HG03378 (cell line): ENCODE data around the gene STXBP1.

Experiments used
- ATAC-seq: cut with Tn5 transposase; IDR thresholded peaks from one replicate; pipeline ENCODE4 v1.9.1; 2021; ENCODE audit warnings: mild to moderate bottlenecking, moderate library complexity; ENCODE audit not compliant: unreplicated experiment

The STXBP1 gene

DNA sequence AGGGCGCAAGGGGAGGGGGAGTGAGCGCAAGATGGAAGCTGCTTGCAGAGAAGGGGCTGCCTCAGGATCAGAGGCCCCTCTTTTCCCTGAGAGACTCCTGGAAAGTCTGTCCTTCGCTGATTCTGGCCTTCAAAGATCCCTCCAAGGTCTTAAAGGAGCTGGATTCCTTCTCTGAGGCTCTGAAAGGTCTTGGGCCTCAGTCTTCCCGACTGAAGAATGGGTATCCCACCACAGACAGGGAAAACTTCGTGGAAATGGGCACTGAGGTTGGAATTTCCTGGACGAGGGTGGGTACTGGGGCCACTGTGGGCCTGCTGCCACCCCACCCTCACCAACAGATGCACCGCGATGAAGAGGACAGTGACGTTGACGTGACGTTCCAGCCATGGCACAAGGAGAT lies 100.3 kb downstream of the STXBP1 start:
- no peak for ATAC-seq

DNA sequence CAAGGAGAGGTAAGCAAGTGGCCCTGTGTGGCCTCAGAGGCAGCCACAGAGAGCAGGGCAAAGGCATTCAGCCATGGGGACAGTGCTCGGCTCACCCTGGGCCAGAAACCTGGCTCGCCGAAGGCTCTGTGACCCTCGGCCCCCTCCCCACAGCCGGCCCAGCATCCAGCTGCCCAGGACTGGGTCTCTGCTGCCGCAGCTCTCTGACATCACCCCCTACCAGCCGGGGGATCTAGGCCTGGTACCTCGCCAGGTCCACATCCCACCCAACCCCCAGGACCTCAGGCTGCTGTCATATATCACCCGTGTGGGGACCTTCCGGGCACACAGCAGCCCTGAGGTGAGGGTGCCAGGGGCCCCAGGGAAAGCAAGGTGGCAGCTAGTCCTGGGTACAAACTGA lies 100.8 kb downstream of the STXBP1 start:
- no peak for ATAC-seq

DNA sequence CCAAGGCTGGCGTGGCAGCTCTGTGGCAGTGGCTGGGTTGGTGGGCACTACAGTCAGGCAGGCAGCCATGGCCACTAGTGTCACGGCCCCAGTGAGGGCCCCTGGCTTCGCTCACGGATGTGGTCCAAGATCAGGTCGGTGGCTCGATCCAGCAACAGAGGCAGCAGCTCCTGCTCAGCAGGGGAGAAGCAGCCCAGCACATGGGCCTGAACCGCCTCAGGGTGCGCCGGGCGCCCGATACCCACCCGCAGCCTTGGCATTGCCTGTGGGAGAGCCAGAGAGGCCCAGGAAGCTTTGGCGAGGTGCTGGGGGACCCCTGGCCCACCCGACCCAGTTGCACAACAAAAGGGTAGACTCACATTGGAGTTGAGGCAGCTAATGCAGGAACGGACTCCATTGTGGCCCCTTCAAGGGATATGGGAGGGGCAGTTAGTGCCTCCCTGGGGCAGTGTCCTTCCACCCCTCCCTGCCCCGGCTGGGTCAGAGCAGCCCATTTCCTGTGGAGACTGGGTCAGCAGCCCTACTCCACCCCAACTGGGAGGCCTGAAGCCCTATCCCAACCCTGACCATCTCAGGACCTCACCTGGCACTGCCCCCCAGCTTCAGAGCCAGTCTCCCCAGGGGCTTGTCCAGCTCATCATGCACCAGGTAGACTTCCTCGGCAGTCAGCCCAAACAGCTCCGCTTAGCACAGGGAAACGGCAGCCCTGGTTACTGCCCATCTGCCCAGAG lies 102.1 kb downstream of the STXBP1 start:
- ATAC-seq: no peak

DNA sequence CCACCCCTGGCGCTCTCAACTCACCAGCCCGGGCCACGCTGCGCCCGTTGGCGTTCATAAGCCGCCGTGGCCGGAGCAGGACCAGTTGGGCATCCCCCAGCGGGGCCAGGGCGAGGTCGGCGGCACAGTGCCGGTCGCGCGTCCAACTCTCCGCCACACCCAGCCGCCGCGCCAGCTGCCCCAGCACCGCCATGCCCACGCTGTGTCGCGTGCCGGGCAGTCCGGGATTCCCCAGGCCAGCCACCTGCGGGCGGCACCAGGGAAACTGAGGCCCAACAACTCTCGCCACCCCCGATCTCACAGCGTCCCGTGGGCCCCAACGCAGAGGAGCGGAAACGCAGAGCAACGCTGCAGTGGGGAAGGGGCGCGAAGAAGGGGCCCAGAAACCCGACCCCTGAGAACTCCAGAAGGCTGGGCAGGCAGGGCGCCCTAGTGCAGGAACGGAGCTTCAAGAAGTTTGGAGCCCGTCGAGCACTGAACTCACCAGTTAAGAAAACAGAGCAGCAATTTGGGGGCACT lies 102.9 kb downstream of the STXBP1 start:
- ATAC-seq: no peak

GRCh38 chr9:127715470-127716337 lies 103.6 kb downstream of the STXBP1 start, which contains the start of the genes PTRH1 and TTC16:
PTRH1 (minus strand) TSS chr9:127715663; CDS start chr9:127715639, 24 bp downstream.
TTC16 (plus strand) TSS chr9:127716079; CDS start chr9:127716146, 67 bp downstream.
- peak; percentile 76 for ATAC-seq

- ATAC-seq: no peak
Observed at GRCh38 chr9:127716412-127716811, 104.3 kb downstream of the STXBP1 start.

- no peak for ATAC-seq
Observed at GRCh38 chr9:127717766-127718165, 105.7 kb downstream of the STXBP1 start.

DNA sequence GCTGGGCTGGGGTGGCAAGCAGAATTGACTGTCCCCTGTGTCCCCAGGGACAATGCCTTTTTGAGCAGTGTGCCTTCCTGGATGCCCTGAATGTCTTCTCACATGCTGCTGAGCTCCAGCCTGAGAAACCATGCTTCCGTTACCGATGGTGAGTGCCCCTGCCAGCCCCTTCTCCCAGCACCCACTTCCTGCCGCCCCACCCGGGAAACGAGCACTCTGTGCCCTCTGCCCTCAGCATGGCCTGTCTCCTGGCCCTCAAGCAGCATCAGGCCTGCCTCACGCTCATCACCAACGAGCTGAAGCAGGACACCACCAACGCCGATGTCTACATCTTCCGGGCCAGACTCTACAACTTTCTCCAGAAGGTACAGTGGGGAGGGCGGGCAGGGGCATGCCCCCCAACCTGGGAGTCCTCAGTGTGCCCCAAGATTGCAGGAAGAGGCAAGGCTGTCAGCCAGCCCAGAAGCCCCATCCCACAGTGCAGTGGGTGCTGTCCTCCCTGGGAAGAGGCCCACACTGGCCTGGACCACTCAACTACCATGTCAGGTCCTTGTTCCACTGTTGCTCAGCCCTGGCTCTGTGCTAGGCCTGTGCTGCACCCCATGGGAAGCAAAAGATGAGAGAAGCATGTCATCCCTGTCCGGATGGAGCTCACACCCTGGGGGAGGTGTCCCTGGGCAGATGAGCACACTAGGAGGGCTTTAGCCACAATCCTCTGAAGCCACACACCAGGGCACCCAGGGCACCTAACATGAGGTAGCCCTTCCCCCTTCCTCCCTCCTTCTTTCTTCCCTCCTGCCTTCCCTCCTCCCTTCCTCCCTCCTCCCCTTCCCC lies 108.2 kb downstream of the STXBP1 start:
- no peak for ATAC-seq

- no peak for ATAC-seq
Observed at GRCh38 chr9:127720865-127721227, 108.8 kb downstream of the STXBP1 start.

GRCh38 chr9:127721391-127721821 lies 109.3 kb downstream of the STXBP1 start:
- ATAC-seq: no peak

- no peak for ATAC-seq
Observed at GRCh38 chr9:127722055-127722745, 110.1 kb downstream of the STXBP1 start.

DNA sequence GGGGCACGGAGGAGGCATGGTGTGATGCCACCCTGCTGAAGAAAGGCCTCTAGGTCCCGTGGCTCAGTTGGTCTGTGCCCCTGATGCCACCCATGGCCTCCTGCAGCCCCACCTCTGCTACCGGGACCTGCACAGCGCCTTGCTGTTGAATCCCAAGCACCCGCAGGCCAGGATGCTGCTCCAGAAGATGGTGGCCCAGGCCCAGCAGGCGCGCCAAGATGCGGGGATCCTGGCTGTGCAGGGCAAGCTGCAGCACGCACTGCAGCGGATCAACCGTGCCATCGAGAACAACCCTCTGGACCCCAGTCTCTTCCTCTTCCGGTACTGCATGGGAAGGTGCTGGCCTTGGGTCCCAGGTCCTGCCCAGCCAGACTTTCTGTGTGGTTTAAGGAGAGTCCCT lies 110.9 kb downstream of the STXBP1 start:
- ATAC-seq: no peak

DNA sequence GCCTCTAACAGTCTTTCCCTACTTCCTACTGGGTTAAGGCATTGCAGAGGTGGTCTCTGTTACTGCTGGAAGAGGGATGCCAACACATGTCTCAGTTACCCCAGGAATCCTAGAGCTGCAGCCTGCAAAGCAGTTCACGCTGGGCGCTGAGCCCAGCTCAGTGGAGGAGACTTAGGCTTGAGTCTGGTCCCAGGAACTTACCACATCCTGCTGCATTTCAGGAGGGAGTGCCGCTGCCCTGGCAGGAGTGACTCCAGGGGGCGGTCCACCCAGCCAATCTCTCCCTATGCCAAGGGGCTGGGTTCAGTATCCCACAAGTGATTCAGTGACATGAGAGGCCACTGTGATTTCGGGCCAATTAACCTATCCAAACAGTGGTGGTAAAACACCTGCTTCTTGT lies 111.4 kb downstream of the STXBP1 start:
- no peak for ATAC-seq

GRCh38 chr9:127724012-127724411 lies 111.9 kb downstream of the STXBP1 start:
- no peak for ATAC-seq

DNA sequence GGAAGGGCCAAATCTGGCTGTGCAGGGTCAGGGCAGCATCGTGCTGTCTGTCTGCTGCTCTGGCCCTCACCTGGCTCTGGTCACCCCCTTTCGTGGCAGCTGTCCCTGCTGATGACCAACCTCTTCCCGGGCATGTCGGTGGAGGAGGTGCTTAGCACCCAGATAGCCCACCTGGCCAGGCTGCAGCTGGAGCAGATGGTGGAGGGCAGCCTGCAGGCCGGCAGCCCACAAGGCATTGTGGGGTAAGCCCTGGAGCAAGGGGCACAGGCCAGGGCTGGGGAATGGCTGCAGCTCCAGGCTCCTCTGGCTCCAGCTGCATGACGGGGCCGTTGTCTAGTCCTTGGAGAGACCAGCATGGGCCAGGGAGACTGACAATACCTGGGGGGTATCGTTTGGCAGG lies 114.8 kb downstream of the STXBP1 start:
- ATAC-seq: no peak

- ATAC-seq: no peak
Observed at GRCh38 chr9:127728808-127729207, 116.7 kb downstream of the STXBP1 start.

DNA sequence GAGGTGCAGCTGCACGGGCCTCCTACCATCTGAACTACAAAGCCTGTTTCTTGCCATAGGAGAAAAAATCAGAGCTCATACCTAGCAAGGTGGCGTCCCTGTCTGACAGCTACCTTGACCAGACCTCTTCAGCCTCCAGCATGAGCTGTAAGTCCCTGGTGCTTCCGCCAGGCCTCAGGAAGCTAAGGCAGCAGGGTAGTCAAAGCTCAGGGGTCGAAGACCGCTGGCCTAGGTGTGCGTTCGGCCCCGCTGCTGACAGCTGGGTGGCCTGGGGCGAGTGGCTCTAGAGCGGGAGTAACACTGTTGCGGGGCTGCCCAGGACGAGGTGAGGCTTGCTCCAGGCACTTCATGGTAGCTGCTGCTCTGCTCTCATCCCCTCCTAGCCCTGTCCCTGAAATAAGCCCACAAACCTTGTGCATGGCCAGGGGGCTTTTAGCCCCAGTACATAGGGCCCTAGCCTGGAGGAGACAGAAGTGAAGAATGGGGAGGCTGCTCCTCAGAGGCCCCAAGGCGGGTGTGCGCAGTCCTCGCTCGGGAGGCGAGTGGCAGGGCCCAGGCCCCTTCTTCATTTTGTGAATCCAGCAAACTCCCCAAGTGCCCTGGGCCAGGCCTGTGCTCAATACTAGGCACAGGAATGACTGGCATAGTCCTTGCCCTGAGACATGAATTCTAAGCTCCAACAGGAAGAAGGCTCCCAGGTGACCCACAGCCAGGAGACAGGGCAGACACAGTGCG lies 117.6 kb downstream of the STXBP1 start:
- ATAC-seq: no peak

GRCh38 chr9:127730262-127730661 lies 118.2 kb downstream of the STXBP1 start:
- ATAC-seq: no peak

GRCh38 chr9:127730799-127731410 lies 118.8 kb downstream of the STXBP1 start:
- no peak for ATAC-seq
